A549 (cell line): ENCODE measurements around the gene LACC1.

Source experiments
- POLR2A ChIP-seq: IDR thresholded peaks from 2 replicates; pipeline ENCODE4 v1.6.1; 2012; ENCODE audit warnings: mild to moderate bottlenecking, low read length
- TF ChIP-seq, protein P1 (sequence below): fragments of >200 bp; sonication (Bioruptor Twin); formaldehyde crosslinking; IDR thresholded peaks from 3 replicates; pipeline ENCODE4 v1.5.1; 2016
- TF ChIP-seq, protein P2 (sequence below): fragments of 450-650 bp; IDR thresholded peaks from 2 replicates; pipeline ENCODE4 v1.6.1; 2014; ENCODE audit warnings: antibody characterized with exemption
- TF ChIP-seq, protein P3 (sequence below): fragments of >200 bp; sonication (Bioruptor Twin); formaldehyde crosslinking; IDR thresholded peaks from 3 replicates; pipeline ENCODE4 v1.6.1; 2016
- TF ChIP-seq, protein P4 (sequence below): IDR thresholded peaks from 2 replicates; pipeline ENCODE4 v1.6.1; 2012

DNA sequence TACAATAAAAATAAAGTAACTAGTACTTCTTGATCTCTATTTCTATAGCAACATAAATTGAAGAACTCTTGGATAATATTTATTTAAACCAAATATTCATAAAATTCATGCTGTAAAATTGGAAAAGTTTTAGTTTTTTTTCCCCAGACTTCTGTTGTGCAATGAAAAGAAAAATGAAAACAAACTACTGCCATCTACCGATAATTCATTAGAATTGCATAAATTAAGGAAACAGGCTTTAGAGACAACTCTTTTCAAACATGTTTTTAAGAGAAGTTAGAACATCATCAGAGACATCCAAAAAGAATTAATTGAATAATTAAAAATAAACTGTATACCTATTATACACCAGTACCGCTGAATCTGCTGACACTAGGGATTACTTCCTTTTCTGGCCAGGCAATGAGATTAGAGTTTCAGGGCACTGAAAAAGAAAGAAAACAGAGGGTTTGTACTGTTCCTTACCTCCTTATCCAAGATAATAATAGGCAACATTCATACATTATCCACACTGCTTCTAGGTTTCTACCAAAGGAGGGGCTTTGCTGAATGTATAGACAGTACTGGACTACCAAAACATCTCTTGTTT, 5.1 kb upstream of the LACC1 start:
- TF ChIP-seq, protein P1, sequence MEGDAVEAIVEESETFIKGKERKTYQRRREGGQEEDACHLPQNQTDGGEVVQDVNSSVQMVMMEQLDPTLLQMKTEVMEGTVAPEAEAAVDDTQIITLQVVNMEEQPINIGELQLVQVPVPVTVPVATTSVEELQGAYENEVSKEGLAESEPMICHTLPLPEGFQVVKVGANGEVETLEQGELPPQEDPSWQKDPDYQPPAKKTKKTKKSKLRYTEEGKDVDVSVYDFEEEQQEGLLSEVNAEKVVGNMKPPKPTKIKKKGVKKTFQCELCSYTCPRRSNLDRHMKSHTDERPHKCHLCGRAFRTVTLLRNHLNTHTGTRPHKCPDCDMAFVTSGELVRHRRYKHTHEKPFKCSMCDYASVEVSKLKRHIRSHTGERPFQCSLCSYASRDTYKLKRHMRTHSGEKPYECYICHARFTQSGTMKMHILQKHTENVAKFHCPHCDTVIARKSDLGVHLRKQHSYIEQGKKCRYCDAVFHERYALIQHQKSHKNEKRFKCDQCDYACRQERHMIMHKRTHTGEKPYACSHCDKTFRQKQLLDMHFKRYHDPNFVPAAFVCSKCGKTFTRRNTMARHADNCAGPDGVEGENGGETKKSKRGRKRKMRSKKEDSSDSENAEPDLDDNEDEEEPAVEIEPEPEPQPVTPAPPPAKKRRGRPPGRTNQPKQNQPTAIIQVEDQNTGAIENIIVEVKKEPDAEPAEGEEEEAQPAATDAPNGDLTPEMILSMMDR, result peak; percentile 54
- TF ChIP-seq, protein P2, sequence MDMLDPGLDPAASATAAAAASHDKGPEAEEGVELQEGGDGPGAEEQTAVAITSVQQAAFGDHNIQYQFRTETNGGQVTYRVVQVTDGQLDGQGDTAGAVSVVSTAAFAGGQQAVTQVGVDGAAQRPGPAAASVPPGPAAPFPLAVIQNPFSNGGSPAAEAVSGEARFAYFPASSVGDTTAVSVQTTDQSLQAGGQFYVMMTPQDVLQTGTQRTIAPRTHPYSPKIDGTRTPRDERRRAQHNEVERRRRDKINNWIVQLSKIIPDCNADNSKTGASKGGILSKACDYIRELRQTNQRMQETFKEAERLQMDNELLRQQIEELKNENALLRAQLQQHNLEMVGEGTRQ, result no peak
- TF ChIP-seq, protein P3, sequence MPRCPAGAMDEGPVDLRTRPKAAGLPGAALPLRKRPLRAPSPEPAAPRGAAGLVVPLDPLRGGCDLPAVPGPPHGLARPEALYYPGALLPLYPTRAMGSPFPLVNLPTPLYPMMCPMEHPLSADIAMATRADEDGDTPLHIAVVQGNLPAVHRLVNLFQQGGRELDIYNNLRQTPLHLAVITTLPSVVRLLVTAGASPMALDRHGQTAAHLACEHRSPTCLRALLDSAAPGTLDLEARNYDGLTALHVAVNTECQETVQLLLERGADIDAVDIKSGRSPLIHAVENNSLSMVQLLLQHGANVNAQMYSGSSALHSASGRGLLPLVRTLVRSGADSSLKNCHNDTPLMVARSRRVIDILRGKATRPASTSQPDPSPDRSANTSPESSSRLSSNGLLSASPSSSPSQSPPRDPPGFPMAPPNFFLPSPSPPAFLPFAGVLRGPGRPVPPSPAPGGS, result no peak
- TF ChIP-seq, protein P4, sequence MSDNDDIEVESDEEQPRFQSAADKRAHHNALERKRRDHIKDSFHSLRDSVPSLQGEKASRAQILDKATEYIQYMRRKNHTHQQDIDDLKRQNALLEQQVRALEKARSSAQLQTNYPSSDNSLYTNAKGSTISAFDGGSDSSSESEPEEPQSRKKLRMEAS, result no peak
- TF ChIP-seq POLR2A, result no peak
